PC-9 (cell line): Measurements from ENCODE around the gene BMP2K. TPM values are rescaled to one million over a fixed set of nuclear protein-coding genes. Genes with fewer than 3 reads are reported as not detected.

Experiments used
- BruUV-seq: library from RNA; stranded (reverse); fragments of 400-500 nt; replicated peaks from 2 replicates; lab custom pipeline; 2021; lab: Mats Ljungman, UMichigan
- CTCF ChIA-PET: fragments of 300-600 bp; sonication (Branson Sonifier 250); formaldehyde crosslinking; loops from one replicate; lab custom pipeline; 2022; ENCODE audit warnings: antibody characterized with exemption; lab: Charles Lee
- POLR2A ChIA-PET: fragments of 300-600 bp; sonication (Branson Sonifier 250); formaldehyde crosslinking; loops from one replicate; lab custom pipeline; 2022; ENCODE audit warnings: antibody characterized with exemption; ENCODE audit not compliant: unreplicated experiment; lab: Charles Lee
- DNase-seq, 2 experiments: peaks; one replicate each; pipeline versions ENCODE4 v3.0.0 to v3.0.0-alpha.2; 2015 to 2022; ENCODE audit warnings: mixed read lengths in 1 of 2
- H2AFZ ChIP-seq: fragments of 200-600 bp; sonication (generic); 2 replicates; pipeline ENCODE4 v1.8.1; 2017; ENCODE audit warnings: antibody characterized with exemption
- H3F3A ChIP-seq: fragments of 200-600 bp; sonication (generic); 2 replicates; pipeline ENCODE4 v1.8.1; 2017; ENCODE audit warnings: antibody characterized with exemption, mild to moderate bottlenecking, low read depth; ENCODE audit not compliant: insufficient read depth
- H3K27ac ChIP-seq: fragments of 200-600 bp; sonication (generic); 2 replicates; pipeline ENCODE4 v1.6.1; 2016; ENCODE audit warnings: mixed run types
- H3K27me3 ChIP-seq: fragments of 200-600 bp; sonication (generic); 2 replicates; pipeline ENCODE4 v1.6.1; 2016; ENCODE audit warnings: low read depth, mixed run types; ENCODE audit not compliant: insufficient read depth
- H3K36me3 ChIP-seq: fragments of 200-600 bp; sonication (generic); 2 replicates; pipeline ENCODE4 v1.6.1; 2016; ENCODE audit warnings: low read depth, mixed run types
- H3K4me1 ChIP-seq: fragments of 200-600 bp; sonication (generic); replicated peaks from 2 replicates; pipeline ENCODE4 v1.6.1; 2016; ENCODE audit warnings: mixed run types; ENCODE audit not compliant: insufficient read depth
- H3K4me2 ChIP-seq: fragments of 200-600 bp; sonication (generic); 2 replicates; pipeline ENCODE4 v1.6.1; 2017; ENCODE audit warnings: mixed run types
- H3K4me3 ChIP-seq: fragments of 200-600 bp; sonication (generic); 2 replicates; pipeline ENCODE4 v1.6.1; 2016; ENCODE audit warnings: mixed run types
- H3K79me2 ChIP-seq: fragments of 200-600 bp; sonication (generic); 2 replicates; pipeline ENCODE4 v1.6.1; 2017; ENCODE audit warnings: low read depth, mixed run types
- H3K9me2 ChIP-seq: fragments of 200-600 bp; sonication (generic); 2 replicates; pipeline ENCODE4 v1.8.1; 2017; ENCODE audit warnings: mild to moderate bottlenecking; ENCODE audit not compliant: insufficient read depth
- H3K9me3 ChIP-seq: fragments of 200-600 bp; sonication (generic); 2 replicates; pipeline ENCODE4 v1.8.1; 2016; ENCODE audit warnings: low read depth; ENCODE audit not compliant: insufficient read depth
- H4K20me1 ChIP-seq: fragments of 200-600 bp; sonication (generic); 2 replicates; pipeline ENCODE4 v1.8.1; 2017; ENCODE audit not compliant: insufficient read depth
- EZH2 ChIP-seq: fragments of 200-600 bp; sonication (generic); IDR thresholded peaks from 2 replicates; pipeline ENCODE4 v1.8.0; 2017; ENCODE audit warnings: antibody characterized with exemption, low read depth
- intact Hi-C: fragments of 100-400 bp; cut with micrococcal nuclease; formaldehyde crosslinking; loops from one replicate; pipeline ENCODE4 v1.10.0; 2022; ENCODE audit not compliant: unreplicated experiment
- total RNA-seq: library from RNA; stranded (reverse); gene quantifications from 2 replicates; pipeline ENCODE4 v1.2.3, GENCODE V29; 2021
- TF ChIP-seq, protein P1 (sequence below): fragments of 200-600 bp; sonication (generic); conservative IDR thresholded peaks from 2 replicates; pipeline ENCODE4 v1.6.1; 2017; ENCODE audit warnings: mixed run types, antibody characterized with exemption, mild to moderate bottlenecking, moderate library complexity

Gene BMP2K
- total RNA-seq, 1 experiment from 2014 or later: 12.2 TPM

- H3K79me2 ChIP-seq: no peaks in the 10 kb centered on the region
- DNase-seq: no peak
- H3K27ac ChIP-seq: no peak overlapping the region
- H3K4me2 ChIP-seq: no peak overlapping the region
- H4K20me1 ChIP-seq: no peaks in the 10 kb centered on the region
- H3K4me1 ChIP-seq: no peaks in the 10 kb centered on the region
- no peak overlapping the region for H3K4me3 ChIP-seq
- intact Hi-C loops: no loop called here
- no peaks in the 10 kb centered on the region for H3F3A ChIP-seq
- no peaks in the 10 kb centered on the region for H3K27me3 ChIP-seq
- POLR2A ChIA-PET: no interaction called here
- H2AFZ ChIP-seq: no peak overlapping the region
- no peaks in the 10 kb centered on the region for H3K36me3 ChIP-seq
- TF ChIP-seq EZH2: no peak
- TF ChIP-seq, protein P1, sequence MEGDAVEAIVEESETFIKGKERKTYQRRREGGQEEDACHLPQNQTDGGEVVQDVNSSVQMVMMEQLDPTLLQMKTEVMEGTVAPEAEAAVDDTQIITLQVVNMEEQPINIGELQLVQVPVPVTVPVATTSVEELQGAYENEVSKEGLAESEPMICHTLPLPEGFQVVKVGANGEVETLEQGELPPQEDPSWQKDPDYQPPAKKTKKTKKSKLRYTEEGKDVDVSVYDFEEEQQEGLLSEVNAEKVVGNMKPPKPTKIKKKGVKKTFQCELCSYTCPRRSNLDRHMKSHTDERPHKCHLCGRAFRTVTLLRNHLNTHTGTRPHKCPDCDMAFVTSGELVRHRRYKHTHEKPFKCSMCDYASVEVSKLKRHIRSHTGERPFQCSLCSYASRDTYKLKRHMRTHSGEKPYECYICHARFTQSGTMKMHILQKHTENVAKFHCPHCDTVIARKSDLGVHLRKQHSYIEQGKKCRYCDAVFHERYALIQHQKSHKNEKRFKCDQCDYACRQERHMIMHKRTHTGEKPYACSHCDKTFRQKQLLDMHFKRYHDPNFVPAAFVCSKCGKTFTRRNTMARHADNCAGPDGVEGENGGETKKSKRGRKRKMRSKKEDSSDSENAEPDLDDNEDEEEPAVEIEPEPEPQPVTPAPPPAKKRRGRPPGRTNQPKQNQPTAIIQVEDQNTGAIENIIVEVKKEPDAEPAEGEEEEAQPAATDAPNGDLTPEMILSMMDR: no peak
- CTCF ChIA-PET: no interaction called here
- BruUV-seq: no TSS peak
- no peaks in the 10 kb centered on the region for H3K9me3 ChIP-seq
- no peaks in the 10 kb centered on the region for H3K9me2 ChIP-seq
These were observed 42.5 kb downstream of the BMP2K start for GRCh38 chr4:78818530-78819079.

- Histone ChIP-seq H2AFZ (no peak overlapping the region), H3K79me2 (no peaks in the 10 kb centered on the region), H3K36me3 (no peaks in the 10 kb centered on the region), H3K9me2 (no peaks in the 10 kb centered on the region), H3K4me3 (no peak overlapping the region), H4K20me1 (no peaks in the 10 kb centered on the region), H3K27ac (no peak overlapping the region), H3K4me1 (no peaks in the 10 kb centered on the region), H3K27me3 (no peaks in the 10 kb centered on the region), H3K4me2 (no peak overlapping the region), H3F3A (no peaks in the 10 kb centered on the region), H3K9me3 (no peaks in the 10 kb centered on the region)
- no peak for TF ChIP-seq EZH2
- TF ChIP-seq, protein P1: no peak
- no TSS peak for BruUV-seq
- CTCF ChIA-PET: no interaction called here
- intact Hi-C loops: no loop called here
- DNase-seq: no peak
- POLR2A ChIA-PET: no interaction called here
These were observed 47.9 kb downstream of the BMP2K start for GRCh38 chr4:78824001-78824400.

DNA sequence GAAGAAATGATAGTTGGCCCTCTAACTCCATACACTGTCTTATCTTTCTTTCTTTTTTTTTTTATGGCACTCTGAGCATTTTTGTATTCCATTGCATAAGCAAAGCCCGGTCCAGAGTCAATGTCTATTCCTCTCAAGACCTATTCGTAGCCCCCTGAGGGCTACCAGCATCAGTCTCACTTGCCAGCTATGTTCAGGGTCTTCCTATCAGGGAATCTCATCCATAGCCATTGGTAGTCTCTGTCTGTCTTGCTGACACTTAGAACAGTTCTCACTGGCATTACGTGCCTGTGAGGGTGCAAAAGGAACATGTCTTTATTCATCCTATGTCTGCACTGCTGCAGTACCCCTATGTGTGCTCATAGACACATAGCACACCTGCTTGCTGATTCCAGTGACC, 51.0 kb downstream of the BMP2K start:
- no peak for DNase-seq
- intact Hi-C loops: no loop called here
- no peak for TF ChIP-seq EZH2
- TF ChIP-seq, protein P1: no peak
- CTCF ChIA-PET: no interaction called here
- no peak overlapping the region for H3K27ac ChIP-seq
- POLR2A ChIA-PET: no interaction called here
- H3K27me3 ChIP-seq: no peaks in the 10 kb centered on the region
- H3K4me1 ChIP-seq: no peaks in the 10 kb centered on the region
- no peak overlapping the region for H3K4me2 ChIP-seq
- no peaks in the 10 kb centered on the region for H3K9me3 ChIP-seq
- no peaks in the 10 kb centered on the region for H4K20me1 ChIP-seq
- no peaks in the 10 kb centered on the region for H3K79me2 ChIP-seq
- H3K36me3 ChIP-seq: no peaks in the 10 kb centered on the region
- H2AFZ ChIP-seq: no peak overlapping the region
- H3K9me2 ChIP-seq: no peaks in the 10 kb centered on the region
- no peak overlapping the region for H3K4me3 ChIP-seq
- no peaks in the 10 kb centered on the region for H3F3A ChIP-seq
- no TSS peak for BruUV-seq
